NCI-H2107 treated with DMSO at 0.1 percent for 48 hours (cell line): ENCODE data around the gene DOCK2.
"Not testable (repeated sequence)": the region's sequence is repeated elsewhere in the genome, so short reads cannot be mapped to it uniquely, and the experiment has no call there.

Source experiments
- DNase-seq: peaks from one replicate; lab custom pipeline; 2025; ENCODE audit not compliant: unreplicated experiment; lab: John Stamatoyannopoulos, UW

Gene DOCK2

DNA sequence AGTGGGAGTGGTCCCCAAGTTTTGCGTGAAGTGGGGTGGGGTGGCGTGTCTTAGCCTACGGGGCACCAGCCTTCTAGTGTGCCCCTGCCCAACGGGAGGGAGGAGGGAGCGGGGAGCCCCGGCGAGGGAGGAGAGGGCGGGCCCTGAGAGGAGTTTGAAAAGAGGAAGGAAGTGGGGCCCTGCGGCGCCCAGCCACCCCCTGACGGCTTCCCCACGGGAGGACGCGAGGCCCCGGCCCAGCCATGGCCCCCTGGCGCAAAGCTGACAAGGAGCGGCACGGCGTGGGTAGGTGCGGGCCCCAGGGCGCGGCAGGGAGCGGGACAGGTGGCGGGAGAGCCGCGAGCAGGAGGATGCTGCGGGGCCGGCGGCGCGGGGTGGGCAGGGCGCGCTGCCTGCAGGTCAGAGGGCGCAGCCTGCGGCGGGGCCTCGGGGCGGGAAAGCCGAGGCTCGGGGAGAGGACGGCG lies at the start of gene DOCK2:
Gene DOCK2 (plus strand): TSS at position 191 of the 464 bp plus-strand sequence. CDS start 52 bp downstream, at position 243.
- DNase-seq, result no peak

- DNase-seq, result no peak
These were observed 46.5 kb upstream of the DOCK2 start for GRCh38 chr5:169590602-169591001.

DNA sequence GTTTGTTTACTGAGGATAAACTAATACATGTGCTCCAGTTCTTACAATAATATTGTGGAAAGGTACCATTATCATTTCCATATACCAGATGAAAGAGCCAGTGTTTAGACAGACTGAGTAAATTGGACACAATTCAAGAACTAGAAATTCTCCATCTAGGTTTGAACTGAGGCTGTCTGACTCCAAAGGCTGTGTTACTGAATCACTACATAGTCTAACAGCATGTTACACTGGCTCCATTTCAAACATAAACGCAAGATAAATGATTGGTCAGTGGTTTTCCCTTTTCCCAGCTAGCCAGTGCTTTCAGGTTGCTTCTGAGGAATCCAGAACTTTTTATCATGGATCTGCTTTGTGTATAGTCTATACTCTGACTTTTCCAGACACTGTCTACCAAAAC lies 45.4 kb upstream of the DOCK2 start:
- no peak for DNase-seq

- no peak for DNase-seq
These were observed 44.0 kb upstream of the DOCK2 start for GRCh38 chr5:169592937-169593650.

- no peak for DNase-seq
These were observed 41.8 kb upstream of the DOCK2 start for GRCh38 chr5:169595172-169595820.

GRCh38 chr5:169599451-169599850 lies 37.6 kb upstream of the DOCK2 start:
- DNase-seq, result no peak

DNA sequence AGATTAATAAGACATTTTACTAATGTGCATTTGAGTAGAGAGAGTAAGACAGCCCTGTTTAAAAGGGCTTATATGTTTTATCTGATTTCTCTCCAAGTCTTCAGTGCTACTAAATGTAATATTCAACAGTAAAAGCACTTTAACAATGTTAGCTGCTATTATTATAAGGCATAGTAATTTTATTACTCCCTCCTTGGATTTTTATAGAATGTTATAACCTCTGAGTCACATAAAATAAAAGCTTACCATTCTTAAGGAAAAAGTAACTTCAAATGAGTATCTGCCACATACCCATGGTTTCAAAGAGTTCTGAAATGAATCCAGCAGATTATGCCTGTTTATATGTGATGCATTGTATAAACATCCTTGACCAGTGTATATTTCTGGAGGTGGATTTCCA lies 34.5 kb upstream of the DOCK2 start:
- no peak for DNase-seq

DNA sequence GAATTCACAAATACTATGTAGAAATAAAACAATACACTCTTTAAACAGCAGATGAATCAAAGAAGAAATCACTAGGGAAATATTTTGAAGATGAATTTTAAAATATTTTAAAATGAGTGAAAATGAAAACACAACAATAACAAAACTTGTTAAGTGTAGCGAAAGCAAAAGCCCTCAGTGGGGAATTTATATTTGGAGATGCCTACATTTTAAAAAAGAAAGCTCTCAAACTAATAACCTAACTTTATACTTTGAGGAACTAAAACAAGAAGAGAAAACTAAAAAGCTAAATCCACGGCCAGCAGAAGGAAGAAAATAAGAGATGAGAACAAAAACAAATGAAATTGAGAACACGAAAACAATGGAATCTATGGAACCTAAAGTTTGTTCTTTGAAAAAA lies 30.8 kb upstream of the DOCK2 start:
- DNase-seq, result no peak

GRCh38 chr5:169607882-169608281 lies 29.2 kb upstream of the DOCK2 start:
- no peak for DNase-seq

GRCh38 chr5:169609716-169610115 lies 27.4 kb upstream of the DOCK2 start:
- DNase-seq, result no peak

DNA sequence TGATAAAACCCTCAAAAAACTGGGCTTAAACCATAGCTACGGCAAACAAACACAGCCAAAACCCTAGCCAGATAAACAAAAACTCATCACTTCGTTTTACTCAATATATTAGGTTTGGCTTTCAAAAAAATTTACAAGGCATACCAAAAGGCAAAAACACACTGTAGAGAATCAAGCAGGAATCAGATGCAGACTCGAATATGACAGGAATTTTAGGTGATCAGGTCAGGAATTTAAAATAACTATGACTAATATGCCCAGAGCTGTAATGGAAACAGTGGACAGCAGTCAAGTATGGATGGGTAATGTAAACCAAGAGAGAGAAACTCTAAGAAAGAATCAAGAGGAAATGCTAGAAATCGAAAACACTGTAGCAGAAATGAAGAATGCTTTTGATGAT lies 26.5 kb upstream of the DOCK2 start:
- DNase-seq, result no peak

GRCh38 chr5:169615561-169615960 lies 21.5 kb upstream of the DOCK2 start:
- no peak for DNase-seq

- not testable (repeated sequence) for DNase-seq
These were observed 12.8 kb upstream of the DOCK2 start for GRCh38 chr5:169624307-169624706.

GRCh38 chr5:169626779-169627178 lies 10.3 kb upstream of the DOCK2 start:
- no peak for DNase-seq

DNA sequence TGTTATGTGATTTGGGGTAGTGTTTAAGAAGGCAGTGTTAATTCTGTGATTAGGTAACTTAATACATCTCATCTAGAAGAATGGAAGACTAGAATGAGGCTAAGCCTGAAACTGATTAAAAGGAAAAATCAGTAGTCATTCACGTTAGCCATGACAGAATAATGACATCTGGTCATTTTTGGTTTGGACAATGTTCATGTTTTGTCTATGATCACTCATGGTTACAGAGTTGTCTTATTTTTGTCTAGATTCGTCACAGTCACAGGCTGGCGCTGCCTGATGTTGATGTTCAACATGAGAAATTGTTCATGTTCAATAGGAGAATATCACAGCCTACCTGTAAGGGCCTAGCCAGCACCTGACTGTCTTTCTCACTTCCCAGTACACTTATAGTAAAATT lies 9.5 kb upstream of the DOCK2 start:
- no peak for DNase-seq

DNA sequence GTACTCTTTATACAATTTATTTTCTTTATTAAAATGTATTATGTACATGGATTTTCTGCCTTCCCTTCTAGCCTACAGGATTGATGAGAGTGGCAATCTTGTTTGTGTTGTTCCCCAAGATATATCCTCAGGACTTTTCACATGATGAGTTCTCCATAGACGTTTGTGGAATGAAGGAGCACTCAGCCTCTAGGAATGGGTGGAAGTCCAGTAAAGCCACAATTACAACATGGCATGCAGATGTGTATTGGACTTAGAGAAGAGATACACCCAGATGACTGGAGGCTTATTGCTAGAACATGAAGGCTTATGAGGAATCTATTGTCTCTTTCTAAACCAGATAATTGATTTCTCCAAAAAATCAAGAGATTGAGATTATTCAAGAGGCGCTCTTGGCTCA lies 8.2 kb upstream of the DOCK2 start:
- DNase-seq, result no peak

- DNase-seq, result no peak
These were observed 7.1 kb upstream of the DOCK2 start for GRCh38 chr5:169629847-169630548.

- DNase-seq, result no peak
These were observed 5.7 kb upstream of the DOCK2 start for GRCh38 chr5:169631360-169631759.

DNA sequence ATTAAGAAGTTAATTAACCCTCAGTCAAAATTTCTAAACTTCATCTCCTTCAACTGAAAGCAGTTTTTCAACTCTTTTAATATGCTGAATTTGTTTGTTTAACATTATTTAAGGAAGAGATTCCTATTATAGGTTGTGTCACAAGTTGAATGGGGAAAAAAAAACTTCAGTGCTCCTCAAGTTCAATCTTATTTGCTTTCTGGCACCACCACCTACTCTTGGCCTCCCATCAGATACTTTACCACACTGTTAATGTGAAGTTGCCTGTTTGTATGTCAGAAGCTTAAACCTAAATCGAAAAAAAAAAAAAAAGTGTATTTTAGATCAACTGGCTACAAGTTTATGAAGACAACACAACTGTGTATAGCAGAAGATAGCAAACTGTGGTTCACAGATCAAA lies 4.1 kb upstream of the DOCK2 start:
- DNase-seq, result no peak

DNA sequence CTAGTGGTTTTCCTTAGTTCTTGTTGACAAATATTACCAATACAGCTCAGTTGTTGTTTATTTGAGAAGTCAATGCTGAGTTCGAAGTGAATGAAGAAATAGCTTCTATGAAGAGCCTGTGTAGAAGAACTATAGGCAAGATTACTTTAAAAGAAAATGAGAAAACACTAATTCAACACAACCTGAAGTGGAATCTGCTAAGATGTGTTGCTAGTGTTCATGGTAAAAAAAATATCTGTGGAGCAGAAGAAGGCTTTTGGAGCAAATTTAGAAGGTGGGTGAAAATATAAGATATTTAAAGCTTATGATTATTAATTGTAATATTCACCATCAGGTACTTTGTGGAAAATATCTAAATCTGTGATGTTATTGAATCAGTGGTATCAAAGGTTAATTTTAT lies 2.5 kb upstream of the DOCK2 start:
- no peak for DNase-seq

GRCh38 chr5:169635936-169636335 lies 1.1 kb upstream of the DOCK2 start:
- no peak for DNase-seq

GRCh38 chr5:169636477-169637084 lies 494 bp upstream of the DOCK2 start:
- DNase-seq, result no peak
